ENCODE data around the gene STIM2.

DNA sequence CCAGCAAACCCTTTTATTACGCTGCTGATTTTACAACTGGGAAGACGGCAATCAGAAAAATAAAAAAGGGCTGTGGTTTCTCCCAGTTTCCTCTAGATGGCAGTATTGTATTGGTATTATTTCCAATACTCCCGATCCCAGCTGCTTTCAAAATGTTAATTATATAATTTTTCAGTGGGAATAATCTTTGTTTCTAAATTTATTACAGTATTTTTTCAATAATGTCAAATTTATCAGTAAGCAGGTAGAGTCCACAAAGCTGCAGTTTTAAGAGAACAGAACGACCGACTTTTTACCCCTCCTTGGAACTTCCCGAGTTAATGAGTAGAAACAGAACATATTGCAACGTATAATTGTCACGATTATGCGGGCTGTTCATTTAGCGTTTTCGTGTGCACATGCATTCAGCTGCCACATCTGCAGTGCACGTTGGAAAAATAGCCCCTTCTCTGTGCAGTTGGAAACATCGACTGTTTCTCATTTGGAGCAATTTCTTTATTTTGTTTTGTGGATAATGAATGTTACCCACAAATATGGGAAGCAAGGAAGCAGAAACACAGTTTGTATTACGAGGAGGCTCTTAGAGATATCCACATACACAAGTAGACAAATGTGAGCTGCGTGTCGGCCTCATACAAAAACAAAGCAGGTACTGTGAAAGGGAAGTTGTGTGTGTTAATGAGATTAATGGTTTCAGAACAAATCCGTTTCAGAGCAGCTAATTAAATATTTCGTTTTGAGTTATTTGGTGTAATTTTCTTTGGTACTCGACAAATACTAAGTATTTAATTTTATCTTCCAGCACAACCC, 188.0 kb downstream of the STIM2 start:
- TF ChIP-seq, protein P1, sequence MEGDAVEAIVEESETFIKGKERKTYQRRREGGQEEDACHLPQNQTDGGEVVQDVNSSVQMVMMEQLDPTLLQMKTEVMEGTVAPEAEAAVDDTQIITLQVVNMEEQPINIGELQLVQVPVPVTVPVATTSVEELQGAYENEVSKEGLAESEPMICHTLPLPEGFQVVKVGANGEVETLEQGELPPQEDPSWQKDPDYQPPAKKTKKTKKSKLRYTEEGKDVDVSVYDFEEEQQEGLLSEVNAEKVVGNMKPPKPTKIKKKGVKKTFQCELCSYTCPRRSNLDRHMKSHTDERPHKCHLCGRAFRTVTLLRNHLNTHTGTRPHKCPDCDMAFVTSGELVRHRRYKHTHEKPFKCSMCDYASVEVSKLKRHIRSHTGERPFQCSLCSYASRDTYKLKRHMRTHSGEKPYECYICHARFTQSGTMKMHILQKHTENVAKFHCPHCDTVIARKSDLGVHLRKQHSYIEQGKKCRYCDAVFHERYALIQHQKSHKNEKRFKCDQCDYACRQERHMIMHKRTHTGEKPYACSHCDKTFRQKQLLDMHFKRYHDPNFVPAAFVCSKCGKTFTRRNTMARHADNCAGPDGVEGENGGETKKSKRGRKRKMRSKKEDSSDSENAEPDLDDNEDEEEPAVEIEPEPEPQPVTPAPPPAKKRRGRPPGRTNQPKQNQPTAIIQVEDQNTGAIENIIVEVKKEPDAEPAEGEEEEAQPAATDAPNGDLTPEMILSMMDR (IDR thresholded peaks at IDR 0.05): peak; percentile 65; the same call in 1 of the 2 replicates
- no peak for TF ChIP-seq POLR2AphosphoS5 (IDR thresholded peaks at IDR 0.05; ENCODE audit: low read depth, low read length)
- TF ChIP-seq, protein P2, sequence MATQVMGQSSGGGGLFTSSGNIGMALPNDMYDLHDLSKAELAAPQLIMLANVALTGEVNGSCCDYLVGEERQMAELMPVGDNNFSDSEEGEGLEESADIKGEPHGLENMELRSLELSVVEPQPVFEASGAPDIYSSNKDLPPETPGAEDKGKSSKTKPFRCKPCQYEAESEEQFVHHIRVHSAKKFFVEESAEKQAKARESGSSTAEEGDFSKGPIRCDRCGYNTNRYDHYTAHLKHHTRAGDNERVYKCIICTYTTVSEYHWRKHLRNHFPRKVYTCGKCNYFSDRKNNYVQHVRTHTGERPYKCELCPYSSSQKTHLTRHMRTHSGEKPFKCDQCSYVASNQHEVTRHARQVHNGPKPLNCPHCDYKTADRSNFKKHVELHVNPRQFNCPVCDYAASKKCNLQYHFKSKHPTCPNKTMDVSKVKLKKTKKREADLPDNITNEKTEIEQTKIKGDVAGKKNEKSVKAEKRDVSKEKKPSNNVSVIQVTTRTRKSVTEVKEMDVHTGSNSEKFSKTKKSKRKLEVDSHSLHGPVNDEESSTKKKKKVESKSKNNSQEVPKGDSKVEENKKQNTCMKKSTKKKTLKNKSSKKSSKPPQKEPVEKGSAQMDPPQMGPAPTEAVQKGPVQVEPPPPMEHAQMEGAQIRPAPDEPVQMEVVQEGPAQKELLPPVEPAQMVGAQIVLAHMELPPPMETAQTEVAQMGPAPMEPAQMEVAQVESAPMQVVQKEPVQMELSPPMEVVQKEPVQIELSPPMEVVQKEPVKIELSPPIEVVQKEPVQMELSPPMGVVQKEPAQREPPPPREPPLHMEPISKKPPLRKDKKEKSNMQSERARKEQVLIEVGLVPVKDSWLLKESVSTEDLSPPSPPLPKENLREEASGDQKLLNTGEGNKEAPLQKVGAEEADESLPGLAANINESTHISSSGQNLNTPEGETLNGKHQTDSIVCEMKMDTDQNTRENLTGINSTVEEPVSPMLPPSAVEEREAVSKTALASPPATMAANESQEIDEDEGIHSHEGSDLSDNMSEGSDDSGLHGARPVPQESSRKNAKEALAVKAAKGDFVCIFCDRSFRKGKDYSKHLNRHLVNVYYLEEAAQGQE (IDR thresholded peaks at IDR 0.05; ENCODE audit: insufficient read depth in 1 of 2, low read depth in 2 of 2, low read length in 1 of 2): no peak
- no peak for TF ChIP-seq SIN3A (IDR thresholded peaks at IDR 0.05; ENCODE audit: borderline replicate concordance, insufficient read depth, low read depth, low read length)

Measured in Panc1 (cell line).